Urinary bladder (tissue), 4 donors: ENCODE results near the gene SCO1. TPM values are rescaled to one million over a fixed set of nuclear protein-coding genes. Genes with fewer than 3 reads are reported as not detected.

Experiments used
- DNase-seq: peaks from one replicate; pipeline ENCODE4 v3.0.0-alpha.2; 2015; ENCODE audit errors: extremely low spot score
- H3K27ac ChIP-seq: one replicate; pipeline ENCODE4 v1.5.1; 2013; ENCODE audit warnings: low read depth, mild to moderate bottlenecking, moderate library complexity
- H3K36me3 ChIP-seq: one replicate; pipeline ENCODE4 v1.6.1; 2013; ENCODE audit warnings: mild to moderate bottlenecking, moderate library complexity; ENCODE audit not compliant: insufficient read depth
- H3K4me1 ChIP-seq: one replicate; pipeline ENCODE4 v1.6.1; 2013; ENCODE audit warnings: mild to moderate bottlenecking, moderate library complexity; ENCODE audit not compliant: insufficient read depth
- H3K4me3 ChIP-seq: one replicate; pipeline ENCODE4 v1.5.1; 2013; ENCODE audit warnings: low read depth, low read length
- WGBS: extraction: QIAGEN DNeasy Blood & Tissue Kit; methylation state at CpG from one replicate; pipeline ENCODE4 v1.1.7; 2013; 5-methylcytosine and 5-hydroxymethylcytosine counted together
- polyA plus RNA-seq: library from polyadenylated mRNA; stranded (reverse); fragments of 200-250 nt; gene quantifications from one replicate; pipeline ENCODE4 v1.2.3, GENCODE V29; 2013
- total RNA-seq: library from RNA; depleted of rRNA; stranded (reverse); fragments of >200 nt; gene quantifications from one replicate; pipeline ENCODE4 v1.2.3, GENCODE V29; 2014
- donor health status: healthy with polysubstance abuse.
- donor health status: healthy.

Gene SCO1
- total and polyA plus RNA-seq, 2 donors: 20.5 to 25.1 TPM

GRCh38 chr17:10631048-10631700 is 66.2 kb downstream of the SCO1 start:
- H3K27ac ChIP-seq: no peak overlapping the region
- DNase-seq: no peak
- no peaks in the 10 kb centered on the region for H3K36me3 ChIP-seq
- no peaks in the 10 kb centered on the region for H3K4me1 ChIP-seq
- no peak overlapping the region for H3K4me3 ChIP-seq
- WGBS: 51% methylated on average over 18 of the region's 18 CpGs

DNA sequence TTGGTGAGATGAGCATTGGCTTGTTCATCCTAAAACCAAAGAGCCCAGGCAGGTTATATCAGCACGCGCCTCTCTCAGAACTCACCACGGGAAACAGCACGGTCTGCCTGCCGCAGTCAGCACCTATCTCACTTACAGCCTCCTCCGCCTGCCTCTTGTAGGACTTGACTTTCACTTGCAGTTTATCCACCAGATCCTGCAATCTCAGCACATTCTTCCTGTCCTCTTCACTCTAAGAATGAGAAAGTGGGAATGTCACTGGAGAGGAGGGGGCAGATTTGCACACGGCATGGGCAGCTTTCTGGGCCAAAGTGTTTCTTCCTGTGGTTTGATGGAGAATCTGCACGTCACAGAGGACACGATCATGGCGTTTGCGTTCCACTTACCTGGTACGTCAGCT is 67.6 kb downstream of the SCO1 start:
- no peaks in the 10 kb centered on the region for H3K4me1 ChIP-seq
- no peak for DNase-seq
- no peak overlapping the region for H3K4me3 ChIP-seq
- 95% methylated on average over 12 of the region's 12 CpGs for WGBS
- H3K27ac ChIP-seq: no peak overlapping the region
- no peaks in the 10 kb centered on the region for H3K36me3 ChIP-seq

GRCh38 chr17:10628756-10629155 is 68.6 kb downstream of the SCO1 start:
- Histone ChIP-seq H3K4me3 (no peak overlapping the region), H3K27ac (no peak overlapping the region), H3K36me3 (no peaks in the 10 kb centered on the region), H3K4me1 (no peaks in the 10 kb centered on the region)
- WGBS: 84% methylated on average over 13 of the region's 13 CpGs
- no peak for DNase-seq

DNA sequence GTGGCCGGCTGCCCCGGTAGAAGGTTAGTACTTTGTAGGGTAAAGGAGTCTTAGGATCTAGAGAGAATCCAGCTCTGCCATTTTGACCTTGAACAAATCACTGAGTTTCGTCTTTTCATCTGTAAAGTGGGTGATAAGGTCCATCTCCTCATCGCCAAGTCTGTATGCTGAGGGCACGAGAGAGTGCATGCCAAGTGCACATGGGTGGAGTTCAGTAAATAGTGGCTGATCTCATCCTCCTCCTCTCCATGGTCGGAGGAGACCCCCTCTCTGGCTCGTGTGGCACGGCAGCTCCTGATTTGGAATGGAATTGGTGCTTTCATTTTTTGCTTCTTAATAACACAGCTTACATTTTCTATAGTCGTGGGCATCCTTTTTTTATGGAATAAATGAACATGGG is 70.9 kb downstream of the SCO1 start:
- no peak for DNase-seq
- Histone ChIP-seq H3K36me3 (no peaks in the 10 kb centered on the region), H3K27ac (no peak overlapping the region), H3K4me1 (no peaks in the 10 kb centered on the region), H3K4me3 (no peak overlapping the region)
- 80% methylated on average over 9 of the region's 9 CpGs for WGBS

DNA sequence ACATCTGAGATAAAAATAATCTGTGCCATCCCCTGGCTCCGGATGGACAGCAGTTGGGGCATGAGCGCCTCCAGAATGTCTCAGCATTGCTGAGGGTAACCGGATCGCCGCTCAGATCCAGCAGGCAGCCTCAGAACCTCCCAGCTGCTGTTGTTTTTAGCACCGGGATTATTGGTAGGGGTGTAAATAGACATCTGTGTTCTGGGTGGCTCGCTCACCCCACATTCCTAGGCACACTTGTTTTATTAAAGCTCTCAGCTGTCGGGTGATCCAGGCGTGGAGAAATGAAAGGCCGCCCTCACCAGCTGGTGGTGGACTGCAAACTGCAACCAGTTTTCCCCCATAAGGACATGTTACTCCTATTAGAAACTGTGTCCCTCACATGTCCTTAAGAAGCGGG is 72.4 kb downstream of the SCO1 start:
- H3K36me3 ChIP-seq: no peaks in the 10 kb centered on the region
- no peak overlapping the region for H3K4me3 ChIP-seq
- DNase-seq: no peak
- H3K27ac ChIP-seq: no peak overlapping the region
- no peaks in the 10 kb centered on the region for H3K4me1 ChIP-seq
- WGBS: 85% methylated on average over 11 of the region's 11 CpGs

DNA sequence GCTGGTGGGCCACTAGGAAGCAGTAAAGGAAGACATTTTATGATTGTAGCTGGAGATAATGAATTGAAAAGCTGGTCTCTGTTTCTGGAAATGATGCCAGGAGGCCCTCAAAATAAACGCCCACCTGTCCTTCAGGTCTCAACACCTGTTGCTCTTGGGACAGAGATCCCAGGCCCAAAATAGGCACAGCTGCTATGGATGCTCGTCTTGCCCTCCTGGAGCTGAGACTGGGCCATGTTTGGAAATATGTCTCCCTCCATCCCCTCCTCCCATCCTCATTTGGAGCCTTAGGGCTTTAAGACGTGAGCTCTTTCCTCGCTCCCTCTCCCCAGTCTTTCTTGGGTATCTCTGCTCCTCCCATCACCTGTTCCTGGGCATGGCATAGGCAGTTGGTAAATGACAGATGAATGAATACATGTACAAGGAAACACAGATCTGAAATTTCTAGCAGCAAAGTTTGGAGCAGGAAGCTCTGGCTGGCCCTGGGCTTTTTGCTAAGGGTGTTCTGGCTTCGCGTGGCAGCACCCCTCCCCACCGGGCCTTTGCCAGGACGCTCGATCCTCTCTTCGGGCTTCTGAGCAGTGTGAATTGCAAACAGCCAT is 73.5 kb downstream of the SCO1 start:
- no peak for DNase-seq
- Histone ChIP-seq H3K4me1 (no peaks in the 10 kb centered on the region), H3K36me3 (no peaks in the 10 kb centered on the region), H3K27ac (no peak overlapping the region), H3K4me3 (no peak overlapping the region)
- 91% methylated on average over 10 of the region's 10 CpGs for WGBS

DNA sequence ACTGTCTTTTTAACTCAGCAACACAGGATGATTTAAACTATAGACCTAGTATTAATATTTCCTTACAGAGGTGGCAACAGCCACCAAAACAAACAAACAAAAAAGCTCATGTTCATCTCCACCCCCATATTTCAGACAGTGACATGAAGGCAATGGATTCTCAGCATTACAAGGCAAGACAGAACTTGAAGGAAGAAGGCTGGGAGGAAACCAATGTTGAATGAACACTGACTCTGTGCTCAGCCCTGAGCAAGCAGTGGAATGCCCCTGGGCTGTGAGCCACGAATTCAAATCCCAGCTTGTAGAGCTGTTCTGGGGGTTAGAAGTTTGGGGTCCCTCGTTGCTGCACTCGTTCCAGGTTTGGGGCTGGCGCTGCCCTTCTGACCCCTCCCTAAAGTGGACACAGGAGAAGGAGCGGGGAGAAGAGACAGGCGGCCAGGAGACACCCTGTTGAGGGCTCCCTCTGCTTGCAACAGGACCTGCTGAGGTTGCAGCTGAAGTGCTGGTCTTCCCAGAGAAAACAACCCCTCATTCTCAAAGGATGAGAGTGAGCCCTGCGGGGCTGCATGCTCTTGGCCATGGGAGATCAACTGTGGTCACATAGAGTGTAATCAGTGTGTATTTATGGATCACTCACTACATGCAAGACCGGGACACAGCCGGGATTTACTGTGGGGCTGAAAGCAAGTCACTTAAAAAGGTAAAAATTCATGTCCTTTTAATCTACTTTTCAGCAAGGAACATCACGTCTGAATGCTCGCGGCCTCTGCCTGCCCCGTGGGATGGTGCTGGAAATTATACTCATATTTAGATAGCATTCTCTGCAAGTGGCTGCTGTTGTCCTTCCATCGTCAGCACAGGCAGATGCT is 74.5 kb downstream of the SCO1 start:
- Histone ChIP-seq H3K27ac (no peak overlapping the region), H3K4me1 (no peaks in the 10 kb centered on the region)
- WGBS: 77% methylated on average over 14 of the region's 14 CpGs

More for the DNA sequence above, 74.5 kb downstream of the SCO1 start:
- DNase-seq: no peak
- Histone ChIP-seq H3K36me3 (no peaks in the 10 kb centered on the region), H3K4me3 (no peak overlapping the region)

Other genes with a start within 250 kb of the SCO1 start
- gene MYH4, start 228.0 kb downstream of the SCO1 start, total RNA-seq: 0.37 TPM
- gene MYH4, start 228.0 kb downstream of the SCO1 start, polyA plus RNA-seq: not detected
- 0.21 TPM for gene MYH1, start 179.0 kb downstream of the SCO1 start, total RNA-seq
- gene MYH1, start 179.0 kb downstream of the SCO1 start, polyA plus RNA-seq: not detected
- 1.7 TPM for gene MYH2, start 147.9 kb downstream of the SCO1 start, total RNA-seq
- gene MYH2, start 147.9 kb downstream of the SCO1 start, polyA plus RNA-seq: 0.15 TPM
- 227 TPM for gene MYH3, start 40.2 kb downstream of the SCO1 start, total RNA-seq
- 5.9 TPM for gene MYH3, start 40.2 kb downstream of the SCO1 start, polyA plus RNA-seq
- gene ADPRM, start 61 bp upstream of the SCO1 start, total RNA-seq: 17.9 TPM
- 9.9 TPM for gene ADPRM, start 61 bp upstream of the SCO1 start, polyA plus RNA-seq
- 7.2 TPM for gene TMEM220, start 32.5 kb upstream of the SCO1 start, total RNA-seq
- gene TMEM220, start 32.5 kb upstream of the SCO1 start, polyA plus RNA-seq: 8.7 TPM
- gene TMEM238L, start 106.6 kb upstream of the SCO1 start, total RNA-seq: 4.1 TPM
- 1.8 TPM for gene TMEM238L, start 106.6 kb upstream of the SCO1 start, polyA plus RNA-seq
- 1.9 TPM for gene PIRT, start 140.6 kb upstream of the SCO1 start, total RNA-seq
- gene PIRT, start 140.6 kb upstream of the SCO1 start, polyA plus RNA-seq: 1.9 TPM